Panc1 (cell line): Measurements from ENCODE around the gene ERFL.
A peak's percentile ranks its signal among the peaks of the same experiment; 100 is the strongest.

Experiments used
- CTCF ChIP-seq: fragments of 450-650 bp; IDR thresholded peaks from 2 replicates; pipeline ENCODE4 v1.5.1; 2017; ENCODE audit warnings: mild to moderate bottlenecking
- TCF7L2 ChIP-seq: IDR thresholded peaks from 2 replicates; pipeline ENCODE4 v1.6.1; 2011; ENCODE audit warnings: mild to moderate bottlenecking, low read depth, low read length, inconsistent platforms

GRCh38 chr19:41872775-41873647, 55.2 kb downstream of the ERFL start:
- TF ChIP-seq CTCF (peak; percentile 84), TCF7L2 (no peak)
